T-cell (primary cell): ENCODE measurements around the gene CDK5RAP2. TPM values are rescaled to one million over a fixed set of nuclear protein-coding genes. Genes with fewer than 3 reads are reported as not detected.

Experiments
- ATAC-seq, 4 experiments: fragments of 200-7000 bp in 3 of 4; fragments of 150-1000 bp in 1 of 4; cut with Tn5 transposase; replicated peaks in 1 of 4; 1 replicate in 3 of 4; 2 replicates in 1 of 4; pipeline ENCODE4 v1.10.0; 2021; ENCODE audit warnings: moderate library complexity in 3 of 4, mild to moderate bottlenecking in 2 of 4, moderate number of reproducible peaks in 1 of 4
- CTCF ChIA-PET, 2 donors: fragments of 300-600 bp; sonication (Branson Sonifier 250); formaldehyde crosslinking; loops; one replicate each; lab custom pipeline; 2022; ENCODE audit warnings: antibody characterized with exemption in 2 of 2; lab: Charles Lee
- POLR2A ChIA-PET, 2 donors: fragments of 300-600 bp; sonication (Branson Sonifier 250); formaldehyde crosslinking; loops; one replicate each; lab custom pipeline; 2022; ENCODE audit warnings: antibody characterized with exemption in 2 of 2; lab: Charles Lee
- DNase-seq, 35 experiments: peaks; one replicate each; pipeline versions ENCODE4 v3.0.0 to v3.0.0-alpha.2; 2013 to 2023
- H3K27ac ChIP-seq: one replicate; pipeline ENCODE4 v1.5.1; 2013; ENCODE audit warnings: low read length
- H3K27me3 ChIP-seq, 2 experiments: replicated peaks in 1 of 2; 1 replicate in 1 of 2; 2 replicates in 1 of 2; pipeline versions ENCODE4 v1.6.1 to v1.7.0; 2013; ENCODE audit warnings: low read length in 1 of 2, mixed read lengths in 1 of 2; ENCODE audit not compliant: control insufficient read depth in 2 of 2, insufficient read depth in 2 of 2; ENCODE audit errors: extremely low read depth in 1 of 2
- H3K36me3 ChIP-seq, 2 donors: 1 replicate in 1 of 2; 2 replicates in 1 of 2; pipeline versions ENCODE4 v1.6.1 to v1.7.0; 2013; ENCODE audit warnings: low read length in 1 of 2; ENCODE audit not compliant: control insufficient read depth in 2 of 2, insufficient read depth in 1 of 2; ENCODE audit errors: extremely low read depth in 1 of 2
- H3K4me1 ChIP-seq, 2 experiments: 1 replicate in 1 of 2; 2 replicates in 1 of 2; pipeline versions ENCODE4 v1.6.1 to v1.7.0; 2013; ENCODE audit warnings: low read length in 2 of 2, mixed read lengths in 1 of 2; ENCODE audit not compliant: insufficient read depth in 2 of 2, control insufficient read depth in 1 of 2; ENCODE audit errors: extremely low read depth in 1 of 2
- H3K4me3 ChIP-seq, 2 donors: 1 replicate in 1 of 2; 2 replicates in 1 of 2; pipeline versions ENCODE4 v1.5.1 to v1.7.0; 2013; ENCODE audit warnings: mild to moderate bottlenecking in 2 of 2, low read length in 1 of 2, moderate library complexity in 1 of 2; ENCODE audit not compliant: control insufficient read depth in 1 of 2; ENCODE audit errors: extremely low read depth in 1 of 2
- H3K9me3 ChIP-seq: 2 replicates; pipeline ENCODE4 v1.7.0; 2013
- H3K27ac Mint-ChIP-seq, 2 donors: one replicate each; pipeline ENCODE4 v1.8.0; 2020 to 2021; ENCODE audit warnings: mild to moderate bottlenecking in 2 of 2, mixed read lengths in 2 of 2
- H3K27me3 Mint-ChIP-seq, 2 donors: one replicate each; pipeline ENCODE4 v1.8.0; 2021 to 2022; ENCODE audit warnings: mixed read lengths in 2 of 2
- H3K36me3 Mint-ChIP-seq: one replicate; pipeline ENCODE4 v1.8.0; 2021; ENCODE audit warnings: mixed read lengths
- H3K4me1 Mint-ChIP-seq, 3 donors: one replicate each; pipeline ENCODE4 v1.8.0; 2020 to 2022; ENCODE audit warnings: mixed read lengths in 3 of 3, mild to moderate bottlenecking in 1 of 3
- H3K4me3 Mint-ChIP-seq, 3 donors: one replicate each; pipeline ENCODE4 v1.8.0; 2020 to 2022; ENCODE audit warnings: mild to moderate bottlenecking in 3 of 3, mixed read lengths in 3 of 3, moderate library complexity in 3 of 3
- H3K9me3 Mint-ChIP-seq, 3 donors: one replicate each; pipeline ENCODE4 v1.8.0; 2020 to 2022; ENCODE audit warnings: mixed read lengths in 3 of 3
- WGBS: methylation state at CpG from one replicate; pipeline ENCODE4 v1.1.5; 2013; ENCODE audit warnings: missing lambda C conversion rate; ENCODE audit not compliant: insufficient coverage; 5-methylcytosine and 5-hydroxymethylcytosine counted together
- total RNA-seq, 35 experiments: library from RNA in 6 of 35; stranded (reverse) in 6 of 35; fragments of 120-200 nt in 1 of 35; gene quantifications; one replicate each; pipeline versions ENCODE4 v1.2.1 to v1.2.4 and lab custom pipeline; 2013 to 2026

The CDK5RAP2 gene
- total RNA-seq, 5 donors from 2014 or later (not counting 1 experiment from before 2014, with no cell fraction given) = 66.3 to 79.8 (median 73.9) TPM

DNA sequence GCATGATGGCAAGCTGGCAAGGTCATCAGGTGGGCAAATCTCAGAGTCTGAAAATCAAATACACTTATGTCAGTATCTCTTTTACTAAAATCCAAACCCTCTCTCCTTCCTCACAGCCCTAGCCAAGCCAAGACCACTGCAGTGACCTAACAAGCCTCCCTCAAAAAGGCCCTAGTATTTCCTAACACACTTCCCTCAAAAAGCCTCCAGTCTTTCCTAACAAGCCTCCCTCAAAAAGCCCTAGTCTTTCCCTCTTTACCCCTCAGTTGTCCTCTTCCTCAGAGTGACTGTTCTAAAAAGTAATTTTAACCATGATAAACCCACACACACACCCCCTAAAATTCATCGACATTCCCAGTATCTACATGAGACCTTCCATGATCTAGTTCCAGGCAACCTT is 140.0 kb downstream of the CDK5RAP2 start:
- peaks cover 79% of the 10 kb centered on the region for H3K36me3 Mint-ChIP-seq
- no peak overlapping the region for H3K27ac Mint-ChIP-seq
- no peaks in the 10 kb centered on the region for H3K27me3 Mint-ChIP-seq
- ChIA-PET CTCF (no interaction called here), POLR2A (no interaction called here)
- whole genome bisulfite sequencing = 100% methylated on average over 1 of the region's 1 CpG
- Histone ChIP-seq H3K27ac (no peak overlapping the region), H3K36me3 (peaks cover 6 to 82% of the 10 kb centered on the region in 2 donors), H3K4me3 (no peak overlapping the region), H3K9me3 (no peaks in the 10 kb centered on the region), H3K27me3 (no peaks in the 10 kb centered on the region), H3K4me1 (peaks cover 0 to 5% of the 10 kb centered on the region in 2 experiments)
- ATAC-seq (no peak), DNase-seq (no peak)
- H3K9me3 Mint-ChIP-seq = no peaks in the 10 kb centered on the region
- H3K4me1 Mint-ChIP-seq = peaks cover 0 to 19% (median 8%) of the 10 kb centered on the region in 3 donors
- H3K4me3 Mint-ChIP-seq = no peak overlapping the region

GRCh38 chr9:120438836-120439546 is 141.0 kb downstream of the CDK5RAP2 start:
- Mint-ChIP-seq H3K27ac (no peak overlapping the region), H3K4me1 (peaks cover 8 to 22% (median 8%) of the 10 kb centered on the region in 3 donors), H3K4me3 (no peak overlapping the region), H3K9me3 (no peaks in the 10 kb centered on the region), H3K27me3 (no peaks in the 10 kb centered on the region), H3K36me3 (peaks cover 88% of the 10 kb centered on the region)
- no peaks in the 10 kb centered on the region for H3K27me3 ChIP-seq
- POLR2A ChIA-PET = no interaction called here
- peaks cover 6 to 79% of the 10 kb centered on the region in 2 donors for H3K36me3 ChIP-seq
- H3K4me3 ChIP-seq = no peak overlapping the region
- peak in 1 of 35 experiments; percentile 12 for DNase-seq
- no peak for ATAC-seq
- WGBS = 100% methylated on average over 6 of the region's 9 CpGs
- H3K9me3 ChIP-seq = no peaks in the 10 kb centered on the region
- CTCF ChIA-PET = interaction anchor here in 1 of 2 donors (0.5 kb wide), 1 partner anchor 99 kb away, joined by 3 read pairs; no protein-coding TSS in a partner anchor
- peaks cover 0 to 5% of the 10 kb centered on the region in 2 experiments for H3K4me1 ChIP-seq
- H3K27ac ChIP-seq = no peak overlapping the region

- Histone ChIP-seq H3K27ac (no peak overlapping the region), H3K4me1 (peaks cover 0 to 5% of the 10 kb centered on the region in 2 experiments), H3K4me3 (no peak overlapping the region), H3K9me3 (no peaks in the 10 kb centered on the region), H3K36me3 (peaks cover 9 to 74% of the 10 kb centered on the region in 2 donors), H3K27me3 (no peaks in the 10 kb centered on the region)
- ATAC-seq (peak in 1 of 4 experiments; percentile 52), DNase-seq (no peak)
- H3K36me3 Mint-ChIP-seq = peaks cover 86% of the 10 kb centered on the region
- no peaks in the 10 kb centered on the region for H3K9me3 Mint-ChIP-seq
- H3K27me3 Mint-ChIP-seq = no peaks in the 10 kb centered on the region
- WGBS = no CpG with 5 or more reads among the region's 2 CpGs
- peaks cover 8 to 22% (median 13%) of the 10 kb centered on the region in 3 donors for H3K4me1 Mint-ChIP-seq
- H3K27ac Mint-ChIP-seq = peak overlapping the region; percentile 52 to 71
- ChIA-PET POLR2A (no interaction called here), CTCF (interaction anchor here in 1 of 2 donors (0.5 kb wide), 1 partner anchor 1575 kb away, joined by 4 read pairs; no protein-coding TSS in a partner anchor)
- H3K4me3 Mint-ChIP-seq = no peak overlapping the region
These were observed 141.9 kb downstream of the CDK5RAP2 start for GRCh38 chr9:120438111-120438510.

DNA sequence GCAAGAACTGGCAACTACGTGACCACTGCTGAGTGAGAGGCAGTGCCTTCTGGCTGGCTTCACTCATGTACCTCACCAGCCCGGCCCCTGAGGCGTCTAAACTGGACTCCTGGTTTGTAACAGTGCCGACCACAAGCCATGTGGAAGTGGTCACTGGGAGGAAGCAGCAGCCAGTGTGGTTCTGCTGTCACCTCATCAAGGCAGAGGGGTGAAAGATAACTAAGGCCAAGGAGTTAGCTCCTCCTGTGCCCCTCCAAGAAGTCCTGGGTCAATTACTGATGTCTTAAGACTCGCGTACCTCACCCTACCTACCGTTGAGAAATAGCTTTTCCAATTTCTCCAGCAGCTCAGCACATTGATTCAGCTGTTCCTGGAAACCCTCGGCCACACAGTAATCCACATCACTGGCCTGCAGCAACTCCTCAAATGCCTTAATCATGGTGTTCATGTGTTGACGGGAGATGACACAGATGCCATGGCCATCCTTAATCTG is 142.9 kb downstream of the CDK5RAP2 start:
- ATAC-seq = no peak
- DNase-seq = peak in 8 of 35 experiments; percentile 2 to 14 (median 6)
- ChIA-PET POLR2A (no interaction called here), CTCF (no interaction called here)
- Histone ChIP-seq H3K9me3 (no peaks in the 10 kb centered on the region), H3K36me3 (peaks cover 9 to 64% of the 10 kb centered on the region in 2 donors), H3K4me3 (no peak overlapping the region), H3K27ac (no peak overlapping the region), H3K27me3 (no peaks in the 10 kb centered on the region), H3K4me1 (peaks cover 0 to 5% of the 10 kb centered on the region in 2 experiments)
- 97% methylated on average over 4 of the region's 9 CpGs for WGBS
- H3K36me3 Mint-ChIP-seq = peaks cover 81% of the 10 kb centered on the region
- H3K4me3 Mint-ChIP-seq = no peak overlapping the region
- no peaks in the 10 kb centered on the region for H3K27me3 Mint-ChIP-seq
- no peaks in the 10 kb centered on the region for H3K9me3 Mint-ChIP-seq
- H3K27ac Mint-ChIP-seq = no peak overlapping the region
- peaks cover 8 to 22% (median 13%) of the 10 kb centered on the region in 3 donors for H3K4me1 Mint-ChIP-seq

GRCh38 chr9:120436446-120436845 is 143.5 kb downstream of the CDK5RAP2 start:
- H3K9me3 Mint-ChIP-seq = no peaks in the 10 kb centered on the region
- peaks cover 9 to 61% of the 10 kb centered on the region in 2 donors for H3K36me3 ChIP-seq
- no peaks in the 10 kb centered on the region for H3K9me3 ChIP-seq
- peaks cover 0 to 5% of the 10 kb centered on the region in 2 experiments for H3K4me1 ChIP-seq
- H3K36me3 Mint-ChIP-seq = peaks cover 83% of the 10 kb centered on the region
- WGBS = no CpG with 5 or more reads among the region's 3 CpGs
- DNase-seq (no peak), ATAC-seq (no peak)
- no peak overlapping the region for H3K4me3 Mint-ChIP-seq
- H3K27ac ChIP-seq = no peak overlapping the region
- no peak overlapping the region for H3K27ac Mint-ChIP-seq
- no peak overlapping the region for H3K4me3 ChIP-seq
- CTCF ChIA-PET = no interaction called here
- no peaks in the 10 kb centered on the region for H3K27me3 Mint-ChIP-seq
- H3K27me3 ChIP-seq = no peaks in the 10 kb centered on the region
- peaks cover 9 to 26% (median 13%) of the 10 kb centered on the region in 3 donors for H3K4me1 Mint-ChIP-seq
- POLR2A ChIA-PET = no interaction called here

GRCh38 chr9:120435091-120435490 is 144.9 kb downstream of the CDK5RAP2 start:
- Mint-ChIP-seq H3K36me3 (peaks cover 80% of the 10 kb centered on the region), H3K27ac (peak overlapping the region in 1 of 2 donors; percentile 43), H3K4me3 (no peak overlapping the region), H3K27me3 (no peaks in the 10 kb centered on the region), H3K4me1 (peaks cover 10 to 27% (median 13%) of the 10 kb centered on the region in 3 donors), H3K9me3 (no peaks in the 10 kb centered on the region)
- ATAC-seq (no peak), DNase-seq (no peak)
- no peaks in the 10 kb centered on the region for H3K27me3 ChIP-seq
- H3K9me3 ChIP-seq = no peaks in the 10 kb centered on the region
- no CpG with 5 or more reads among the region's 1 CpG for WGBS
- POLR2A ChIA-PET = no interaction called here
- H3K4me3 ChIP-seq = no peak overlapping the region
- H3K27ac ChIP-seq = no peak overlapping the region
- peaks cover 9 to 51% of the 10 kb centered on the region in 2 donors for H3K36me3 ChIP-seq
- H3K4me1 ChIP-seq = peaks cover 0 to 5% of the 10 kb centered on the region in 2 experiments
- CTCF ChIA-PET = no interaction called here
